K562 (cell line): ENCODE data around the gene ENTREP3. TPM values are rescaled to one million over a fixed set of nuclear protein-coding genes. Genes with fewer than 3 reads are reported as not detected.

ENCODE experiments used
- CBX3 ChIP-seq, 2 experiments: IDR thresholded peaks; 1 replicate in 1 of 2; 2 replicates in 1 of 2; pipeline ENCODE4 v1.6.1; 2012; ENCODE audit warnings: inconsistent platforms in 2 of 2, low read length in 2 of 2, borderline replicate concordance in 1 of 2, control low read depth in 1 of 2
- ELF2 ChIP-seq: fragments of 250-450 bp; sonication (Bioruptor Pico); IDR thresholded peaks from 2 replicates; pipeline ENCODE4 v1.5.0; 2021; ENCODE audit warnings: mild to moderate bottlenecking
- ESRRA ChIP-seq: fragments of 450-650 bp; IDR thresholded peaks from 2 replicates; pipeline ENCODE4 v1.6.1; 2014; ENCODE audit warnings: low read depth, mild to moderate bottlenecking, moderate library complexity, borderline replicate concordance
- MNT ChIP-seq, 2 experiments: fragments of 450-650 bp; conservative IDR thresholded peaks; 2 replicates each; pipeline ENCODE4 v1.6.1; 2017; ENCODE audit warnings: mild to moderate bottlenecking in 2 of 2, moderate library complexity in 2 of 2
- SIN3B ChIP-seq: fragments of 450-650 bp; IDR thresholded peaks from 2 replicates; pipeline ENCODE4 v1.6.1; 2017; ENCODE audit warnings: low read depth, mild to moderate bottlenecking, moderate library complexity
- SOX6 ChIP-seq: fragments of 450-650 bp; IDR thresholded peaks from 2 replicates; pipeline ENCODE4 v1.6.1; 2014; ENCODE audit warnings: mild to moderate bottlenecking
- SREBF1 ChIP-seq: fragments of 150-350 bp; IDR thresholded peaks from 2 replicates; pipeline ENCODE4 v1.6.1; 2014; ENCODE audit warnings: antibody characterized with exemption, low read depth, low read length, borderline replicate concordance
- TBL1XR1 ChIP-seq, 2 experiments: IDR thresholded peaks; 2 replicates each; pipeline ENCODE4 v1.6.1; 2012; ENCODE audit warnings: improper control_type of control experiment in 2 of 2, low read length in 2 of 2, mild to moderate bottlenecking in 1 of 2
- TEAD1 ChIP-seq, 2 experiments: fragments of 450-650 bp in 1 of 2; sonication (generic) in 1 of 2; formaldehyde crosslinking; IDR thresholded peaks; 2 replicates each; pipeline versions ENCODE4 v1.4.0 to v1.8.0; 2020 to 2022; ENCODE audit warnings: mild to moderate bottlenecking in 2 of 2, missing genetic modification reagents in 1 of 2
- YY1 ChIP-seq, 3 experiments: IDR thresholded peaks; 2 replicates each; pipeline ENCODE4 v1.6.1; 2011; ENCODE audit warnings: low read length in 2 of 3, mild to moderate bottlenecking in 2 of 3, moderate library complexity in 2 of 3, borderline replicate concordance in 1 of 3, control low read depth in 1 of 3, low read depth in 1 of 3; ENCODE audit not compliant: insufficient read depth in 3 of 3, insufficient replicate concordance in 2 of 3, control insufficient read depth in 1 of 3, insufficient read length in 1 of 3; ENCODE audit errors: extremely low read depth in 1 of 3
- ZBTB5 ChIP-seq: fragments of 450-650 bp; IDR thresholded peaks from 2 replicates; pipeline ENCODE4 v1.6.1; 2017; ENCODE audit warnings: antibody characterized with exemption
- ZFX ChIP-seq: sonication (generic); formaldehyde crosslinking; IDR thresholded peaks from 2 replicates; pipeline ENCODE4 v1.8.0; 2022; ENCODE audit warnings: mild to moderate bottlenecking, missing genetic modification reagents, moderate library complexity
- ZNF134 ChIP-seq: fragments of 250-450 bp; sonication (Bioruptor Pico); conservative IDR thresholded peaks from 2 replicates; pipeline ENCODE4 v1.4.0; 2020
- ZNF24 ChIP-seq: fragments of 450-650 bp; IDR thresholded peaks from 2 replicates; pipeline ENCODE4 v1.6.1; 2016
- ZNF347 ChIP-seq: fragments of 450-650 bp; formaldehyde crosslinking; IDR thresholded peaks from 2 replicates; pipeline ENCODE4 v1.4.0; 2020; ENCODE audit warnings: low read depth, mild to moderate bottlenecking, moderate library complexity
- ZNF696 ChIP-seq: fragments of 250-450 bp; sonication (Bioruptor Pico); conservative IDR thresholded peaks from 2 replicates; pipeline ENCODE4 v1.4.0; 2020; ENCODE audit warnings: mild to moderate bottlenecking, moderate library complexity
- polyA plus RNA-seq, 8 experiments: library from polyadenylated mRNA; depleted of rRNA in 4 of 8; stranded (reverse) in 5 of 8; unstranded in 3 of 8; fragments of >200 nt; fragmentation: Nextera tagmentation in 2 of 8; fragmentation: Illumina TruSeq in 1 of 8; extraction: Ambion mirVana in 2 of 8; extraction: Trizol in 1 of 8; gene quantifications; 2 replicates each; pipeline versions ENCODE4 v1.2.1 to v1.2.3, GENCODE V29; 2011 to 2014; ENCODE audit warnings: inconsistent platforms in 1 of 8, missing spikeins in 1 of 8
- total RNA-seq, 7 experiments: library from RNA; depleted of rRNA in 6 of 7; stranded (reverse); fragments of >200 nt in 6 of 7; fragmentation: Illumina TruSeq in 2 of 7; extraction: Trizol in 2 of 7; gene quantifications; 2 replicates each; pipeline versions ENCODE4 v1.2.1 to v1.2.3, GENCODE V29; 2011 to 2021; ENCODE audit warnings: low replicate concordance in 1 of 7
- TF ChIP-seq, protein P1 (sequence below): sonication (generic); formaldehyde crosslinking; IDR thresholded peaks from 2 replicates; pipeline ENCODE4 v1.8.1; 2023; ENCODE audit warnings: mild to moderate bottlenecking, missing genetic modification reagents
- TF ChIP-seq, protein P2 (sequence below): sonication (generic); formaldehyde crosslinking; IDR thresholded peaks from 2 replicates; pipeline ENCODE4 v1.8.1; 2023; ENCODE audit warnings: mild to moderate bottlenecking, missing genetic modification reagents

The ENTREP3 gene
- total and polyA plus RNA-seq, 9 of the 15 experiments (the other 6 are each of a cell fraction or from before 2014, with no cell fraction given): 1.9 to 41.8 (median 5.9) TPM

DNA sequence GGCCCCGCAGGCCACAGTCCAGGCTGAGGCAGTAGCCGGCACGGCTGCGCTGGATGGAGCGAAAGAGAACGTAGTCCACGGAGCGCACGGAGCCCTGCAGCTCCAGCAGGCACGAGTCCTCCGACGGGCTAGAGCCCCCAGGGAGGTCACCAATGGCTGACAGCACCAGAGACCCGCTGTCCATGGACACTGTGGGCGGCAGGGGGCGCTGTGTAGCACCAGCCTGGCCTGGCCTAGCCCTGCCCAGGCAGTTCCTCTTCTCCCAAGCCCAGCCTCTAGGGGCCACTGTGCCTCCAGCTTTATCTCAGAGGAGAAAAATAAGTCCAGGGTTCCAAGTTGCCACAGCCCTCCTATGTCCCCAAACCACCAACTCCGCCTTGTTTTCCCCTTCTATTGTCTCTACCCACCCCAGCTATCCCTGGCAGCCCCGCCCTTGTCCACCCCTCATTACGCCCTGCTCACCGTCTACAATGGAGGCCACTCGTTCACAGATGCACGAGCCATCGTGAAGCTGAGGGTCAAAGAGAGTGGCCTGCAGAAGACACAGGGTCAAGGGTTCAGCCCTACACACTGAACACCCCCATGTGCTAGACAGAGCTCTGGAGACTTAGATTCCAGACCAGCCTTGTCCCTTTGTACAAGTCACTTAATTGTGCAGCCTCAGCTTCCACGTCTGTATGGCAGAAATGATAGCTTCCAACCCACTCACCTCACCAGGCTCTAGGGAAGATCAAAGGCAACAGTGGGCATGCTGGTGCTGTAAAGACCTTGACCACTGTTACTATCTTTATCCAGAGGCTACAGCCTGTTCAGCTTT, 4.4 kb downstream of the ENTREP3 start (continued):
- peak in 1 of 2 experiments; percentile 55; a peak in 1 of 4 replicates for TF ChIP-seq MNT (conservative IDR thresholded peaks at IDR 0.05)
- peak; percentile 51 for TF ChIP-seq ZFX (CRISPR knock-in tag)
- TF ChIP-seq SREBF1: no peak
- TF ChIP-seq TBL1XR1 (IDR thresholded peaks at IDR 0.05; ENCODE audit: low read length in 2 of 2): peak; percentile 45 to 56; a peak in 2 of 4 replicates
- no peak for TF ChIP-seq ELF2
- TF ChIP-seq SIN3B: 0 out of 2 replicates have a peak, but pooled peaks have one; percentile 12
- TF ChIP-seq ZNF134 (CRISPR knock-in tag): no peak
- TF ChIP-seq, protein P1, sequence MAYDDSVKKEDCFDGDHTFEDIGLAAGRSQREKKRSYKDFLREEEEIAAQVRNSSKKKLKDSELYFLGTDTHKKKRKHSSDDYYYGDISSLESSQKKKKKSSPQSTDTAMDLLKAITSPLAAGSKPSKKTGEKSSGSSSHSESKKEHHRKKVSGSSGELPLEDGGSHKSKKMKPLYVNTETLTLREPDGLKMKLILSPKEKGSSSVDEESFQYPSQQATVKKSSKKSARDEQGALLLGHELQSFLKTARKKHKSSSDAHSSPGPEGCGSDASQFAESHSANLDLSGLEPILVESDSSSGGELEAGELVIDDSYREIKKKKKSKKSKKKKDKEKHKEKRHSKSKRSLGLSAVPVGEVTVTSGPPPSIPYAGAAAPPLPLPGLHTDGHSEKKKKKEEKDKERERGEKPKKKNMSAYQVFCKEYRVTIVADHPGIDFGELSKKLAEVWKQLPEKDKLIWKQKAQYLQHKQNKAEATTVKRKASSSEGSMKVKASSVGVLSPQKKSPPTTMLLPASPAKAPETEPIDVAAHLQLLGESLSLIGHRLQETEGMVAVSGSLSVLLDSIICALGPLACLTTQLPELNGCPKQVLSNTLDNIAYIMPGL (CRISPR knock-in tag): peak; percentile 93; the same call in 1 of the 2 replicates
- peak; percentile 59; the same call in 1 of the 2 replicates for TF ChIP-seq ESRRA
- TF ChIP-seq CBX3 (IDR thresholded peaks at IDR 0.05; ENCODE audit: borderline replicate concordance in 1 of 2, low read length in 2 of 2): peak in 1 of 2 experiments; percentile 62; a peak in 1 of 3 replicates
- no peak for TF ChIP-seq TEAD1 (CRISPR knock-in tag; IDR thresholded peaks at IDR 0.05)
- peak; percentile 64; the same call in 1 of the 2 replicates for TF ChIP-seq ZNF24
- TF ChIP-seq ZNF696 (CRISPR knock-in tag): no peak
- no peak for TF ChIP-seq ZBTB5
- TF ChIP-seq ZNF347 (CRISPR knock-in tag): no peak
- peak; percentile 57 to 91 (median 86) for TF ChIP-seq YY1 (IDR thresholded peaks at IDR 0.05; ENCODE audit: borderline replicate concordance in 1 of 3, control insufficient read depth in 1 of 3, extremely low read depth in 1 of 3, insufficient read depth in 3 of 3, insufficient read length in 1 of 3, insufficient replicate concordance in 2 of 3, low read depth in 1 of 3, low read length in 2 of 3)
- TF ChIP-seq SOX6: peak; percentile 58; the same call in 1 of the 2 replicates
- TF ChIP-seq, protein P2, sequence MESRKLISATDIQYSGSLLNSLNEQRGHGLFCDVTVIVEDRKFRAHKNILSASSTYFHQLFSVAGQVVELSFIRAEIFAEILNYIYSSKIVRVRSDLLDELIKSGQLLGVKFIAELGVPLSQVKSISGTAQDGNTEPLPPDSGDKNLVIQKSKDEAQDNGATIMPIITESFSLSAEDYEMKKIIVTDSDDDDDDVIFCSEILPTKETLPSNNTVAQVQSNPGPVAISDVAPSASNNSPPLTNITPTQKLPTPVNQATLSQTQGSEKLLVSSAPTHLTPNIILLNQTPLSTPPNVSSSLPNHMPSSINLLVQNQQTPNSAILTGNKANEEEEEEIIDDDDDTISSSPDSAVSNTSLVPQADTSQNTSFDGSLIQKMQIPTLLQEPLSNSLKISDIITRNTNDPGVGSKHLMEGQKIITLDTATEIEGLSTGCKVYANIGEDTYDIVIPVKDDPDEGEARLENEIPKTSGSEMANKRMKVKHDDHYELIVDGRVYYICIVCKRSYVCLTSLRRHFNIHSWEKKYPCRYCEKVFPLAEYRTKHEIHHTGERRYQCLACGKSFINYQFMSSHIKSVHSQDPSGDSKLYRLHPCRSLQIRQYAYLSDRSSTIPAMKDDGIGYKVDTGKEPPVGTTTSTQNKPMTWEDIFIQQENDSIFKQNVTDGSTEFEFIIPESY (CRISPR knock-in tag): peak; percentile 79
